OCI-LY3 (cell line): Measurements from ENCODE around the gene SNCB.

Experiments used
- EZH2phosphoT487 ChIP-seq: fragments of 200-600 bp; shearing (Covaris generic); IDR thresholded peaks from 2 replicates; pipeline ENCODE4 v1.6.1; 2018; ENCODE audit warnings: antibody characterized with exemption, mixed run types, low read depth
- TF ChIP-seq, protein P1 (sequence below): fragments of 200-600, 300-600 bp; sonication (generic); IDR thresholded peaks from 2 replicates; pipeline ENCODE4 v1.5.1; 2014; ENCODE audit warnings: antibody characterized with exemption, low read length, low read depth

DNA sequence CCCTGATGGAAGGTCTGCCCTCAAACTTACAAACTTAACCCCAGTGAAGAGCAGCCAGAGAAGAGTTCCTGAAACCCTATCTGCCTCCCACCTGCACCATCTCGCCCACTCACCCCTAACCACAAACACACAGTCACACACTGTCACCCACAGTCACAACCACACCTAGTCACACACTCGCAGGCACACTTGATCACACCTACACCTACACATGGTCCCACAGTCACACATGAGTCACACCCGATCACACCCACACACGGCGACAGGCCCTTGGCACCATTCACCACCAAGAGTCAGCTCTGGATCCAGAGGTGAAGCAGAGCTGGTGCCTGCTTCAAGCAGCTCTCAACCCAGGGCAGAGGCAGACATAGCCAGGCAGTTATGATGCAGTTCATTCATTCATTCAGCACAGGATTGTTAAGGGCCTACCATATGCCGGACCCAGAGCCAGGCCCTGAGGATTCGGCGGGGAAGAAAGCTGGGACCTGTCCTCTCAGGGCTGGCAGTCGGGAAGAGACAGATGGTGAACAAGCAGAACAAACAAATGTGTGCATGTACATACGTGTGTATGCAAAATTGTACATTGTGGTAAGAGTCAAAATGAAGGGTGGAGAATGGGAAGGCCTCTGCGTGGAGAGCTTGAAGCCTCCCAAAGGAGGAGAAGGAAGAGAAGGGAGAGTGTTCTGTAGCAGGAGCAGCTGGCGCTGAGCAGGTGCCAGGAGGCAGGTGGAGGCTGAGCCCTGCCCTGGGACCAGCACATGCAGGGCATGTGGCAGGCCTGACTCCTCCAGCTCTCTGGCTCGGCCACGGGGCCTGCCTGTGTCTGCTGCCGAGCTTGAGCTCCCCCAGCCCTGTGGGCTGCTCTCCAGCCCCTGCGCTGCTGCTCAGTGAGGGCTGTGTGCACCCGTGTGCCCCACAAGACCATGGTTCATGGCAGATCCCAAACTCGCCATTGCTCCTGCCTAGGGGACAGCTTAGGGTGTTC, 23.4 kb upstream of the SNCB start:
- TF ChIP-seq, protein P1, sequence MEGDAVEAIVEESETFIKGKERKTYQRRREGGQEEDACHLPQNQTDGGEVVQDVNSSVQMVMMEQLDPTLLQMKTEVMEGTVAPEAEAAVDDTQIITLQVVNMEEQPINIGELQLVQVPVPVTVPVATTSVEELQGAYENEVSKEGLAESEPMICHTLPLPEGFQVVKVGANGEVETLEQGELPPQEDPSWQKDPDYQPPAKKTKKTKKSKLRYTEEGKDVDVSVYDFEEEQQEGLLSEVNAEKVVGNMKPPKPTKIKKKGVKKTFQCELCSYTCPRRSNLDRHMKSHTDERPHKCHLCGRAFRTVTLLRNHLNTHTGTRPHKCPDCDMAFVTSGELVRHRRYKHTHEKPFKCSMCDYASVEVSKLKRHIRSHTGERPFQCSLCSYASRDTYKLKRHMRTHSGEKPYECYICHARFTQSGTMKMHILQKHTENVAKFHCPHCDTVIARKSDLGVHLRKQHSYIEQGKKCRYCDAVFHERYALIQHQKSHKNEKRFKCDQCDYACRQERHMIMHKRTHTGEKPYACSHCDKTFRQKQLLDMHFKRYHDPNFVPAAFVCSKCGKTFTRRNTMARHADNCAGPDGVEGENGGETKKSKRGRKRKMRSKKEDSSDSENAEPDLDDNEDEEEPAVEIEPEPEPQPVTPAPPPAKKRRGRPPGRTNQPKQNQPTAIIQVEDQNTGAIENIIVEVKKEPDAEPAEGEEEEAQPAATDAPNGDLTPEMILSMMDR, result no peak
- no peak for TF ChIP-seq EZH2phosphoT487
